Upper lobe of left lung (tissue), 6 donors: ENCODE measurements around the gene ZNF609. TPM values are rescaled to one million over a fixed set of nuclear protein-coding genes. Genes with fewer than 3 reads are reported as not detected.
A peak's percentile ranks its signal among the peaks of the same experiment; 100 is the strongest.

Source experiments
- ATAC-seq, 2 donors: fragments of 200-7000 bp; cut with Tn5 transposase; one replicate each; pipeline ENCODE4 v1.9.1; 2022; ENCODE audit warnings: mild to moderate bottlenecking in 2 of 2, moderate library complexity in 2 of 2; ENCODE audit not compliant: low FRiP score in 2 of 2
- DNase-seq, 2 donors: peaks; one replicate each; pipeline ENCODE4 v3.0.0-alpha.2; 2019 to 2020
- H3K27ac ChIP-seq, 4 donors: fragments of 200-600 bp; sonication (generic); one replicate each; pipeline ENCODE4 v1.5.1; 2016 to 2019
- H3K27me3 ChIP-seq, 4 donors: fragments of 200-600 bp; sonication (generic); one replicate each; pipeline ENCODE4 v1.5.1; 2017 to 2019
- H3K36me3 ChIP-seq, 4 donors: fragments of 200-600 bp; sonication (generic); one replicate each; pipeline ENCODE4 v1.5.1; 2016 to 2019
- H3K4me1 ChIP-seq, 4 donors: fragments of 200-600 bp; sonication (generic); one replicate each; pipeline ENCODE4 v1.5.1; 2018 to 2019
- H3K4me3 ChIP-seq, 4 donors: fragments of 200-600 bp; sonication (generic); one replicate each; pipeline ENCODE4 v1.5.1; 2017 to 2019; ENCODE audit warnings: mild to moderate bottlenecking in 2 of 4, moderate library complexity in 1 of 4
- H3K9me3 ChIP-seq, 4 donors: fragments of 200-600 bp; sonication (generic); one replicate each; pipeline ENCODE4 v1.5.1; 2018 to 2019
- EP300 ChIP-seq, 4 donors: sonication (generic); formaldehyde crosslinking; IDR thresholded peaks; one replicate each; pipeline ENCODE4 v1.5.1; 2017; ENCODE audit warnings: antibody characterized with exemption in 4 of 4, control low read depth in 2 of 4
- POLR2A ChIP-seq, 4 donors: fragments of 450-650 bp; IDR thresholded peaks; one replicate each; pipeline ENCODE4 v1.5.1; 2016 to 2017; ENCODE audit warnings: antibody characterized with exemption in 4 of 4, mild to moderate bottlenecking in 2 of 4
- POLR2AphosphoS5 ChIP-seq, 2 donors: sonication (generic); formaldehyde crosslinking; IDR thresholded peaks; one replicate each; pipeline ENCODE4 v1.5.1; 2017; ENCODE audit warnings: antibody characterized with exemption in 2 of 2
- WGBS, 2 donors: methylation state at CpG; one replicate each; pipeline ENCODE4 v1.1.5; 2017 to 2018; 5-methylcytosine and 5-hydroxymethylcytosine counted together
- total RNA-seq, 6 donors: library from RNA; depleted of rRNA in 4 of 6; stranded (reverse); fragments of >200 nt in 4 of 6; gene quantifications; one replicate each; pipeline versions ENCODE4 v1.1.0 to v1.2.1, GENCODE V29; 2016 to 2021
- TF ChIP-seq, protein P1 (sequence below), 6 experiments: fragments of 450-650 bp in 4 of 6; fragments of 200-600 bp in 2 of 6; sonication (generic) in 2 of 6; IDR thresholded peaks; one replicate each; pipeline ENCODE4 v1.5.1; 2016 to 2019; ENCODE audit warnings: antibody characterized with exemption in 6 of 6
- donor health status: DM: no; HTN: no; CAD: no; lungs with moderate emphysema.
- donor health status: DM: no; HTN: yes; CAD: no; lungs with severe emphysema.

Gene ZNF609
- total RNA-seq, 6 donors from 2014 or later = 30.4 to 65.0 (median 44.5) TPM

DNA sequence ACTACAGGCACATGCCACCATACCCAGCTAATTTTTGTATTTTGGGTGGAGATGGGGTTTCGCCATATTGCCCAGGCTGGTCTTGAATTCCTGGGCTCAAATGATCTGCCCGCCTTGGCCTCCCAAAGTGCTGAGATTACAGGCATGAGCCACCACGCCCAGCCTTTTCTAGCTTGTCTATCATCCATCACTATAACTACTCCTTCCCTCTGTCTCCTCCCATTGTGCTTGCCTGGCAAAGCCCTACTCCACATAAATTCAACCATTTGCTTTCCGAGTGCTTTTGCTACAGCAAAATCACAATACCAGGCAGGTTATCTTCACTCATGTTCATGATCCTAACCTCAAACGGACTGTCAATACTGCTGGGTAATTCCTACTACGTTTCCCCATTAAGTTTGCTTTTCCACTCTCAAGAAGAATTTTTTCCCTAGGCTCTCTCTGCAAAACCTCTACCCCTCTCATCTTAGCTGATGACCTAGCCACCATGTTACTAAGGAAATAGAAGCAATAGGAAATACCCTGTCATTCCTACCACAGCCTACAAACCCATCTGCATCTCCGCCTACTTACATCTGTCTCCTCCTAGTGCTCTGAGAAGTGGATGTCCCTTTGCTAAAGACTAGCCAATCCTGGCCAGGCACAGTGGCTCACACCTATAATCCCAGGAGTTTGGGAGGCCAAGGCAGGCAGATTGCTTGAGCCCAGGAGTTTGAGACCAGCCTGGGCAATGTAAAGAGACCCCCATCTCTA is 250.5 kb downstream of the ZNF609 start:
- WGBS, 2 donors = 93 to 97% methylated on average over 7 of the region's 7 CpGs
- Histone ChIP-seq H3K9me3 (no peaks in the 10 kb centered on the region), H3K4me1 (no peaks in the 10 kb centered on the region), H3K4me3 (no peak overlapping the region), H3K36me3 (no peaks in the 10 kb centered on the region), H3K27ac (no peak overlapping the region), H3K27me3 (no peaks in the 10 kb centered on the region)
- TF ChIP-seq POLR2AphosphoS5 (IDR thresholded peaks at IDR 0.05) (no peak), EP300 (IDR thresholded peaks at IDR 0.05) (no peak), POLR2A (IDR thresholded peaks at IDR 0.05) (no peak)
- TF ChIP-seq, protein P1, sequence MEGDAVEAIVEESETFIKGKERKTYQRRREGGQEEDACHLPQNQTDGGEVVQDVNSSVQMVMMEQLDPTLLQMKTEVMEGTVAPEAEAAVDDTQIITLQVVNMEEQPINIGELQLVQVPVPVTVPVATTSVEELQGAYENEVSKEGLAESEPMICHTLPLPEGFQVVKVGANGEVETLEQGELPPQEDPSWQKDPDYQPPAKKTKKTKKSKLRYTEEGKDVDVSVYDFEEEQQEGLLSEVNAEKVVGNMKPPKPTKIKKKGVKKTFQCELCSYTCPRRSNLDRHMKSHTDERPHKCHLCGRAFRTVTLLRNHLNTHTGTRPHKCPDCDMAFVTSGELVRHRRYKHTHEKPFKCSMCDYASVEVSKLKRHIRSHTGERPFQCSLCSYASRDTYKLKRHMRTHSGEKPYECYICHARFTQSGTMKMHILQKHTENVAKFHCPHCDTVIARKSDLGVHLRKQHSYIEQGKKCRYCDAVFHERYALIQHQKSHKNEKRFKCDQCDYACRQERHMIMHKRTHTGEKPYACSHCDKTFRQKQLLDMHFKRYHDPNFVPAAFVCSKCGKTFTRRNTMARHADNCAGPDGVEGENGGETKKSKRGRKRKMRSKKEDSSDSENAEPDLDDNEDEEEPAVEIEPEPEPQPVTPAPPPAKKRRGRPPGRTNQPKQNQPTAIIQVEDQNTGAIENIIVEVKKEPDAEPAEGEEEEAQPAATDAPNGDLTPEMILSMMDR (IDR thresholded peaks at IDR 0.05) = no peak
- ATAC-seq = no peak
- no peak for DNase-seq

DNA sequence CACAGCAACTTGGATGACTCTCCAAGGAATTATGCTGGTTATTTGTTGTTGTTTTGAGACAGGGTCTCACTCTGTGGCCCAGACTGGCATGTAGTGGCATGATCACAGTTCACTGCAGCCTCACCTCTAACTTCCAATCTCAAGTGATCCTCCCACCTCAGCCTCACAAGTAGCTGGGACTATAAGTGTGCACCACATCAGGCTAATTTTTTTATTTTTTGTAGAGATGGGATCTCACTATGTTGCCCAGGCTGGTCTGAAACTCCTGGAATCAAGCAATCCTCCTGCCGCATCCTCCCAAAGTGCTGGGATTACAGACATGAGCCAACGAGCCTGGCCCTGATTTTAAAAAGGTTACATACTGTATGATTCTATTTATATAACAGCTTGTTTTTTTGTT is 252.0 kb downstream of the ZNF609 start:
- H3K9me3 ChIP-seq = no peaks in the 10 kb centered on the region
- no peak overlapping the region for H3K4me3 ChIP-seq
- ATAC-seq (no peak), DNase-seq (no peak)
- H3K27me3 ChIP-seq = no peaks in the 10 kb centered on the region
- no peak overlapping the region for H3K27ac ChIP-seq
- 81 to 88% methylated on average over 2 of the region's 2 CpGs for WGBS, 2 donors
- no peak for TF ChIP-seq EP300 (IDR thresholded peaks at IDR 0.05)
- TF ChIP-seq, protein P1 (IDR thresholded peaks at IDR 0.05) = no peak
- no peaks in the 10 kb centered on the region for H3K36me3 ChIP-seq
- no peaks in the 10 kb centered on the region for H3K4me1 ChIP-seq

DNA sequence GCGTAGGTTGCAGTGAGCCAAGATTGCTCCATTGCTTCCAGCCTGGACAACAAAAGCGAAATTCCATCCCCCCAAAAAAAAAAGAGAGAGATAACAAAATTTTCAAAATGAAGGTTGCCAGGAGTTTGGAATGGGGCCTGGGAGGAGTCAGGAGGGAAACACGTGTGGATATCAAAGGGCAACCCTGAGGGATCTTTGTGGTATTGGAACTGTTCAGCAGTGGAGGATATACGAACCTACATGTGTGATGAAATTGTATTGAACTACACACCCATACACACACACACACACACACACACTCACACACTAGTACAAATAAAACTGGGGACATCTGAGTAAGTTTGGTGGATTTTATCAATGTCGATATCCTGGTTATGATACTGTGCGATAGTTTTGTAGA is 253.2 kb downstream of the ZNF609 start:
- TF ChIP-seq EP300 (IDR thresholded peaks at IDR 0.05) (no peak), POLR2AphosphoS5 (IDR thresholded peaks at IDR 0.05) (no peak), POLR2A (IDR thresholded peaks at IDR 0.05) (no peak)
- TF ChIP-seq, protein P1 (IDR thresholded peaks at IDR 0.05) = no peak
- Histone ChIP-seq H3K27ac (no peak overlapping the region), H3K27me3 (no peaks in the 10 kb centered on the region), H3K9me3 (no peaks in the 10 kb centered on the region), H3K4me3 (no peak overlapping the region), H3K4me1 (peaks cover 0 to 10% (median 8%) of the 10 kb centered on the region in 4 donors), H3K36me3 (no peaks in the 10 kb centered on the region)
- no peak for ATAC-seq
- WGBS, 2 donors = 84 to 88% methylated on average over 6 of the region's 6 CpGs
- DNase-seq = no peak

DNA sequence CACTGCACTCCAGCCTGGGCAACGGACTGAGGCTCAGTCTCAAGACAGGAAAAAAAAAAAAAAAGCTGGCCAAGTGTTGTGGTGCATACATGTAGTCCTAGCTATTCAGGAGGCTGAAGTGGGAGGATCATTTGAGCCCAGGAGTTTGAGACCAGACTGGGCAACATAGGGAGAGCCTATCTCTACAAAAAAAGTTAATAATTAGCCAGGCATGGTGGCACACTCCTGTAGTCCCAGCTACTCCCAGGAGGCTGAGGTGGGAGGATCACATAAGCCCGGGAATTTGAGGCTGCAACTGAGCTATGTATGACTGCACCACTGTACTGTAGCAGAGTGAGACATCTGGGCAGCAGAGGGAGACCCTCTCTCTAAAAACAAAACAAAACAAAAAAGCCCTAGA is 256.1 kb downstream of the ZNF609 start:
- DNase-seq (no peak), ATAC-seq (no peak)
- 90 to 100% methylated on average over 2 of the region's 2 CpGs for WGBS, 2 donors
- TF ChIP-seq, protein P1 (IDR thresholded peaks at IDR 0.05) = no peak
- Histone ChIP-seq H3K4me3 (no peak overlapping the region), H3K27me3 (no peaks in the 10 kb centered on the region), H3K27ac (no peak overlapping the region), H3K4me1 (peaks cover 0 to 14% (median 11%) of the 10 kb centered on the region in 4 donors), H3K36me3 (no peaks in the 10 kb centered on the region), H3K9me3 (no peaks in the 10 kb centered on the region)

DNA sequence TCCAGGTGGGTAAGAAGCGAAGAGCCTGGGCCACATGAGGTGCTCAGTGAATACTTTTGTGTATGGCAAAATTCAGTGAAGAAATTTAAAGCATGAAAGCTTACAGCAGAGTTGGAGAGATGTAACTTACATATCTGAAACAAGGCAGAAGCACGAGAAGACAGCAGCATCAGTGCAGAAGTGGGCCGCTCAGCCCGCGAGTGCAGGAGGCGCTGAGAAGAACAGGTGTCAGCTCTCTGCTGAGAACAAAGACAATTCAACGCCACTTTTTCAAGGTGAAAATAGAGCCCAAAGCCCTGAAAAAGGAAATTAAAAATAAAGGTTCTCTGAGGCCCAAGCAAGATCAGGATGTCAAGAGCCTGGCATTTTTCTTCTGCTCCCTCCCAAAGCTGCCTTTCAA is 256.8 kb downstream of the ZNF609 start:
- Histone ChIP-seq H3K4me1 (peaks cover 0 to 14% (median 11%) of the 10 kb centered on the region in 4 donors), H3K4me3 (no peak overlapping the region), H3K27ac (peak overlapping the region in 2 of 4 donors; percentile 67 to 81), H3K27me3 (no peaks in the 10 kb centered on the region), H3K36me3 (no peaks in the 10 kb centered on the region), H3K9me3 (no peaks in the 10 kb centered on the region)
- no peak for TF ChIP-seq POLR2AphosphoS5 (IDR thresholded peaks at IDR 0.05)
- TF ChIP-seq, protein P1 (IDR thresholded peaks at IDR 0.05) = no peak
- TF ChIP-seq POLR2A (IDR thresholded peaks at IDR 0.05) = no peak
- no peak for TF ChIP-seq EP300 (IDR thresholded peaks at IDR 0.05)
- DNase-seq (no peak), ATAC-seq (no peak)
- WGBS, 2 donors = 91% methylated on average over 7 of the region's 7 CpGs
